BJ (cell line): ENCODE results near the gene COX14. TPM values are rescaled to one million over a fixed set of nuclear protein-coding genes. Genes with fewer than 3 reads are reported as not detected.

Source experiments
- CTCF ChIA-PET: fragments of 350-600 bp; formaldehyde crosslinking; extraction: SDS; loops from one replicate; lab custom pipeline; 2021; ENCODE audit warnings: antibody characterized with exemption, inconsistent platforms; lab: Yijun Ruan, JAX
- POLR2A ChIA-PET: fragments of 300-600 bp; sonication (Branson Sonifier 250); formaldehyde crosslinking; extraction: SDS; loops from one replicate; lab custom pipeline; 2021; ENCODE audit warnings: antibody characterized with exemption; lab: Charles Lee
- DNase-seq: peaks from one replicate; pipeline ENCODE4 v3.0.0-alpha.2; 2011; ENCODE audit warnings: low read depth
- H3K27me3 ChIP-seq: 2 replicates; pipeline ENCODE4 v1.6.0; 2011; ENCODE audit warnings: low read length; ENCODE audit not compliant: control insufficient read depth, insufficient read depth
- H3K36me3 ChIP-seq: 2 replicates; pipeline ENCODE4 v1.5.1; 2011; ENCODE audit warnings: low read length; ENCODE audit not compliant: control insufficient read depth, insufficient read depth
- H3K4me3 ChIP-seq: 2 replicates; pipeline ENCODE4 v1.5.1; 2011; ENCODE audit warnings: low read depth, mild to moderate bottlenecking, control low read depth, low read length
- polyA plus RNA-seq: library from polyadenylated mRNA; depleted of rRNA; stranded (reverse); fragments of >200 nt; gene quantifications from 2 replicates; pipeline ENCODE4 v1.2.3, GENCODE V29; 2011
- TF ChIP-seq, protein P1 (sequence below): IDR thresholded peaks from 2 replicates; pipeline ENCODE4 v1.5.1; 2011; ENCODE audit warnings: low read depth, mild to moderate bottlenecking, control low read depth, inconsistent platforms, low read length, moderate library complexity; ENCODE audit not compliant: insufficient read depth

Gene COX14
- polyA plus RNA-seq, 1 experiment, result 85.7 TPM

- POLR2A ChIA-PET, result no interaction called here
- Histone ChIP-seq H3K4me3 (no peak within 1 kb of the TSS), H3K27me3 (no peaks in the 10 kb centered on the region), H3K36me3 (peaks cover 9% of the 10 kb centered on the region; the same call in 1 of the 2 replicates)
- DNase-seq, result no peak
- CTCF ChIA-PET, result interaction anchor here (0.7 to 8.3 kb wide), 6 partner anchors 7 to 210 kb away, joined by 3 to 62 read pairs (median 4); partner anchors contain the start of gene COX14
- TF ChIP-seq, protein P1, sequence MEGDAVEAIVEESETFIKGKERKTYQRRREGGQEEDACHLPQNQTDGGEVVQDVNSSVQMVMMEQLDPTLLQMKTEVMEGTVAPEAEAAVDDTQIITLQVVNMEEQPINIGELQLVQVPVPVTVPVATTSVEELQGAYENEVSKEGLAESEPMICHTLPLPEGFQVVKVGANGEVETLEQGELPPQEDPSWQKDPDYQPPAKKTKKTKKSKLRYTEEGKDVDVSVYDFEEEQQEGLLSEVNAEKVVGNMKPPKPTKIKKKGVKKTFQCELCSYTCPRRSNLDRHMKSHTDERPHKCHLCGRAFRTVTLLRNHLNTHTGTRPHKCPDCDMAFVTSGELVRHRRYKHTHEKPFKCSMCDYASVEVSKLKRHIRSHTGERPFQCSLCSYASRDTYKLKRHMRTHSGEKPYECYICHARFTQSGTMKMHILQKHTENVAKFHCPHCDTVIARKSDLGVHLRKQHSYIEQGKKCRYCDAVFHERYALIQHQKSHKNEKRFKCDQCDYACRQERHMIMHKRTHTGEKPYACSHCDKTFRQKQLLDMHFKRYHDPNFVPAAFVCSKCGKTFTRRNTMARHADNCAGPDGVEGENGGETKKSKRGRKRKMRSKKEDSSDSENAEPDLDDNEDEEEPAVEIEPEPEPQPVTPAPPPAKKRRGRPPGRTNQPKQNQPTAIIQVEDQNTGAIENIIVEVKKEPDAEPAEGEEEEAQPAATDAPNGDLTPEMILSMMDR, result no peak
These were observed 8.2 kb upstream of the COX14 start, which contains the start of gene GPD1 for GRCh38 chr12:50103767-50104321. TSS of gene GPD1 (plus strand) at chr12:50104008. CDS start at chr12:50104051, 43 bp downstream.

- DNase-seq, result no peak
- Histone ChIP-seq H3K4me3 (no peak overlapping the region), H3K27me3 (no peaks in the 10 kb centered on the region), H3K36me3 (peaks cover 3% of the 10 kb centered on the region; the same call in 1 of the 2 replicates)
- TF ChIP-seq, protein P1, result no peak
- POLR2A ChIA-PET, result no interaction called here
- CTCF ChIA-PET, result interaction anchor here (1.6 to 8.3 kb wide), 4 partner anchors 7 to 71 kb away, joined by 4 to 62 read pairs (median 26); partner anchors contain the start of genes COX14 and SMARCD1
These were observed 7.3 kb upstream of the COX14 start for GRCh38 chr12:50104417-50105366.

GRCh38 chr12:50105913-50106450, 6.1 kb upstream of the COX14 start:
- DNase-seq, result no peak
- 0 out of 2 replicates have a peak, but pooled peaks cover 1% of the 10 kb centered on the region for H3K36me3 ChIP-seq
- no peak overlapping the region for H3K4me3 ChIP-seq
- ChIA-PET POLR2A (no interaction called here), CTCF (interaction anchor here (0.7 to 1.9 kb wide), 3 partner anchors 17 to 206 kb away, joined by 3 to 4 read pairs (median 3); partner anchors contain the start of gene SMARCD1)
- TF ChIP-seq, protein P1, result no peak
- H3K27me3 ChIP-seq, result no peaks in the 10 kb centered on the region

DNA sequence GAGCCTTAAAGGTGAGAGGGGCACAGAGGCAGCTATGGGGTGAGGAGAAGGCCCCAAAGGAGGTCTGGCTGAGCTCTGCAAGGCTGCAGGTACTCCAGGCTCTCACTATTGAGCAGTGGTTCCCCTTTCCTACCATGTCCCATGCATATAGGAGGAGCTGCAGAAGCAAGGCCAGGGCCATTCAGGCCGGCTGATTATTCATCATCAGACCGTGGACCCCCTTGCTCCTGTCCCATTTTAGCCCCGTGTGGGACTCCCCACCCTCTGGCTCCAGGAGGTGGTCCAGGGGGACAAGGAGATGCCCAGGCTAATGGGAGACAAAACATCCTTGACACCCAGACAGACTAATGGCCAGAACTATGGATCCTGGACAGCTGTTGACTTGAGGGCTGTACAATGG, 5.1 kb upstream of the COX14 start:
- CTCF ChIA-PET, result interaction anchor here (0.9 to 1.2 kb wide), 2 partner anchors 19 to 63 kb away, joined by 3 read pairs; no protein-coding TSS in a partner anchor
- Histone ChIP-seq H3K4me3 (no peak overlapping the region), H3K36me3 (0 out of 2 replicates have a peak, but pooled peaks cover 1% of the 10 kb centered on the region), H3K27me3 (no peaks in the 10 kb centered on the region)
- DNase-seq, result no peak
- POLR2A ChIA-PET, result no interaction called here
- TF ChIP-seq, protein P1, result no peak
